Measurements from ENCODE around the gene USF3.

USF3 gene

DNA sequence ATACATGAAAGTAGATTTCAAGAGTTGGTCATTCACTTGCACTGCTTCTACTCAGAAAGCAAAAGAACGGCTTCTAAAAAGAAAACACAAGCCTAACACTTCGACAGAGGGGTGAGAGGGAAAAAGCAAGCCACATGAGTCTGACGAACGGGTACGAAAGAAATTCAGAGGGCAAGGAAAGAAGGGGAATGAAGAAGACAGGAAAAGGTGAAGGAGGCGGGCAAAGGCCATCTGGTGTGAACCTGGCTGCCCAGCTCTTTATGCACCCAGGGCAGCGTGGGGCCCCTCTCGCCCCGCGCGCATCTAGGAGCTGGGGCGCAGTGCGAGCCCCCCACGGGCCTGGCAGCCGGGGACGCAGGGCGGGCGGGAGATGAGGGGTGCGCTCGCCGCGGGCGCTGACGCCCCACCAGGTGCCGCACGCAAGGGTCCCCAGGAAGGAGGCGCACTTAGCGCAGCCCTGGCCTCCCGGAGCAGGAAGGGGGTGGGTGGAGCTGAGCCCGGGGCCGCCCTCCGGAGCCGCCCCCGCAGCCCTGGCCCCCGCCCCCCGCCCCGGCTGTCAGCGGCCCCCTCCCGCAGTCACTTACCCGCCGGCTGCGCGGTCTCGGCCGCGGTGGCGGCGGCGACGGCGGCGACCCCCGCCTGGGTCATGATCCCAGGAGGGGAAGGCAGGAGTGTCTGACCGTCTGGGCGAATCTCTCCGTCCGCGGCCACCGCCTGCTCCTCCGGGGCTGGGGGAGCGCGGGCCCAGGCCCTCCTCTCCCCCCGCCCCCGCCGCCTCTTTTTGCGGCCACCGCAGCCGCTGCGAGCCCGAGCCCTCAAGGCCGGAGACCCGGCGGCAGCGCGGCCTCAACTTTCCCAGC, at the start of gene USF3:
Gene USF3, minus strand, starts transcription at position 857 of the 860 bp plus-strand sequence. CDS start 21,764 bp downstream, outside the sequence.
- no peaks in the 10 kb centered on the region for H3K27me3 ChIP-seq (ENCODE audit: control insufficient read depth in 1 of 2, insufficient read depth in 2 of 2, low read length in 2 of 2)
- H3K36me3 ChIP-seq (ENCODE audit: insufficient read depth, low read length) = no peaks in the 10 kb centered on the region
- H3K27ac ChIP-seq (ENCODE audit: low read depth, low read length) = peak within 1 kb of the TSS; percentile 84
- peaks cover 29% of the 10 kb centered on the region for H3K4me1 ChIP-seq (ENCODE audit: insufficient read depth, low read length)
- H3K9me3 ChIP-seq (ENCODE audit: low read length) = no peaks in the 10 kb centered on the region
- H3K4me3 ChIP-seq (ENCODE audit: low read depth in 1 of 2, low read length in 2 of 2) = peak within 1 kb of the TSS; percentile 63 to 99
- peak within 1 kb of the TSS; percentile 92 for H3K9ac ChIP-seq (ENCODE audit: low read length)

- H3K36me3 ChIP-seq (ENCODE audit: insufficient read depth, low read length) = no peaks in the 10 kb centered on the region
- peak within 1 kb of the TSS; percentile 97 for H3K27ac ChIP-seq (ENCODE audit: low read depth, low read length)
- H3K27me3 ChIP-seq (ENCODE audit: control insufficient read depth in 1 of 2, insufficient read depth in 2 of 2, low read length in 2 of 2) = no peaks in the 10 kb centered on the region
- no peaks in the 10 kb centered on the region for H3K9me3 ChIP-seq (ENCODE audit: low read length)
- peak within 1 kb of the TSS; percentile 87 to 99 for H3K4me3 ChIP-seq (ENCODE audit: low read depth in 1 of 2, low read length in 2 of 2)
- H3K4me1 ChIP-seq (ENCODE audit: insufficient read depth, low read length) = peaks cover 53% of the 10 kb centered on the region
- H3K9ac ChIP-seq (ENCODE audit: low read length) = peak within 1 kb of the TSS; percentile 98
Observed at GRCh38 chr3:113745756-113746547, 49.5 kb upstream of the USF3 start, which contains the start of gene NAA50. TSS of gene NAA50 (minus strand) at chr3:113746249. CDS start at chr3:113745949, 300 bp downstream.

DNA sequence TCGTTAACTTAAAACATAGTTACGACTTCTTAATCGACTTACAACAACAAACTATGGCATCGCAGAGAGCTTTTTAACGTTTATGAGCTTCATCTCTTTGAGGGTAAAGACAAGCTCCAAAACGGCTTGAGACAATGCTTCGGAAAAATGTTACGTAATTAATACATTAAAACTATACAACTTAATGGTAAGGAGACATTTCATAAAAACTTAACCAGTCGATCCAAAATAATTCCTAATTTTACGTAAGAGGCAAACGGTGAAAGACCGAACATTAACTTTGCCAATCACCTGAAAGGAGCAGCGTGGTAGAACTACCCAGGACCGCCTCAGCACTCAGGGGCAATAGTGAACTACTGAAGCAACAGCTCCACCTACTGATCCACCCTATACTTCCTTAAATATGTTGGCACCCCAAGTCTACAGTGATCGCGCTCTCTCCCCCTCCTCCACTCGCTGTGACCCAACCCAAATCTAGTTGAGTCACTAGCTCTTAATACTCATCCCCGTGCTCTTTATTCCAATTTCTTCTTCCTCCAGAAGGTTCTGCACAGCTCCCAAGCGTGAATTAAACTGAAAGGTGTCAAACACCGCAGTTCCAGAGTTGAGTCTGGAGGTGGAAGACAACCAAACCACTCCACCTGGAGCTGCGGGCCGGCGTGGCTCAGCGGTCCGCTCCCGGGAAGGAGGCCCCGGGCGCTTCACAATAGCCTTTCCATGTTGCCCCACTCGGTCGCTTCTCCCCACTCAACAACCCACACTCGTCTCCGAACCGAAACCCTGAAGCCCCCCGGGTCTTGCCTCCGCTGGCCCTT, 48.7 kb upstream of the USF3 start:
- Histone ChIP-seq H3K4me3 (ENCODE audit: low read depth in 1 of 2, low read length in 2 of 2) (peak overlapping the region; percentile 87 to 96), H3K9me3 (ENCODE audit: low read length) (no peaks in the 10 kb centered on the region), H3K9ac (ENCODE audit: low read length) (peak overlapping the region; percentile 98), H3K36me3 (ENCODE audit: insufficient read depth, low read length) (no peaks in the 10 kb centered on the region), H3K27me3 (ENCODE audit: control insufficient read depth in 1 of 2, insufficient read depth in 2 of 2, low read length in 2 of 2) (no peaks in the 10 kb centered on the region), H3K4me1 (ENCODE audit: insufficient read depth, low read length) (peaks cover 56% of the 10 kb centered on the region), H3K27ac (ENCODE audit: low read depth, low read length) (peak overlapping the region; percentile 97)

- no peak overlapping the region for H3K27ac ChIP-seq (ENCODE audit: low read depth, low read length)
- peaks cover 55% of the 10 kb centered on the region for H3K4me1 ChIP-seq (ENCODE audit: insufficient read depth, low read length)
- no peaks in the 10 kb centered on the region for H3K9me3 ChIP-seq (ENCODE audit: low read length)
- no peak overlapping the region for H3K9ac ChIP-seq (ENCODE audit: low read length)
- H3K27me3 ChIP-seq (ENCODE audit: control insufficient read depth in 1 of 2, insufficient read depth in 2 of 2, low read length in 2 of 2) = no peaks in the 10 kb centered on the region
- H3K36me3 ChIP-seq (ENCODE audit: insufficient read depth, low read length) = no peaks in the 10 kb centered on the region
- no peak overlapping the region for H3K4me3 ChIP-seq (ENCODE audit: low read depth in 1 of 2, low read length in 2 of 2)
Observed at GRCh38 chr3:113743006-113743630, 46.7 kb upstream of the USF3 start.

DNA sequence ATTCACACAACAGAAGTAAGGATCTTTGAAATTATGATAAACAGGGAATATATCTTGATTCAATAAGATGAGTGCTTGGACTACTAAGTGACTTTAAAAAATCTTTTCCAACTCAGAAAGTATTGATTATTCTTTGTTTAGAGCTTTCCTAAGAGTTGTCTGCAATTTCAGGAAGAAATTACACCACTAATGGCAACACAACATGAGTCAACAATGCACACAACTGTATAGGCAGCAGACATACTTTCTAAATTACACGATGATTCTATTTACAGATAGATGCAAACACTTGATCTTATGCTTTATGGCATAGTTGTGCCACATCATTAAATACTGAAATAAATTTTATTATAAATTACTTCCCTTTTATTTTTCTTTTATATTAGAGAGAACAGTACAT, 45.2 kb upstream of the USF3 start:
- Histone ChIP-seq H3K27ac (ENCODE audit: low read depth, low read length) (no peak overlapping the region), H3K9ac (ENCODE audit: low read length) (no peak overlapping the region), H3K9me3 (ENCODE audit: low read length) (no peaks in the 10 kb centered on the region), H3K27me3 (ENCODE audit: control insufficient read depth in 1 of 2, insufficient read depth in 2 of 2, low read length in 2 of 2) (no peaks in the 10 kb centered on the region), H3K4me1 (ENCODE audit: insufficient read depth, low read length) (peaks cover 57% of the 10 kb centered on the region), H3K4me3 (ENCODE audit: low read depth in 1 of 2, low read length in 2 of 2) (no peak overlapping the region), H3K36me3 (ENCODE audit: insufficient read depth, low read length) (no peaks in the 10 kb centered on the region)

DNA sequence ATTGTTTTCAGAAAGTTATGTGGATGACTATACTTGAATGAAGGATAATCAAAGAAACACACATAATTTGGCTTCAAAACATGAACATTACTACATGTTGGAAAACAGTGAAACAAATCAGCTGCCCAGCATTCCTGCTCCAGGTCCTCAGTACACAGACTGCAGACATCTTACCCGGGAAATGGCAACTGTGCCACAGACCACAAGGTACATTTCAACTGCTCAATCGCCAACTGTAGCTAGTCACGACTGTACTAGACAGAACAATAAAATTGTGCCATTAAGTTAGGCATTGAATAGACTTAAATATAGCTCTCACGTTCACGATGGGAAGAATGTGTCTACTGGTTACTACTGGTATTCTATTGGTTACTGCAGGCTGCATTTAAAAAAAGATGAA, 44.6 kb upstream of the USF3 start:
- no peak overlapping the region for H3K27ac ChIP-seq (ENCODE audit: low read depth, low read length)
- H3K9ac ChIP-seq (ENCODE audit: low read length) = no peak overlapping the region
- peaks cover 62% of the 10 kb centered on the region for H3K4me1 ChIP-seq (ENCODE audit: insufficient read depth, low read length)
- no peak overlapping the region for H3K4me3 ChIP-seq (ENCODE audit: low read depth in 1 of 2, low read length in 2 of 2)
- no peaks in the 10 kb centered on the region for H3K9me3 ChIP-seq (ENCODE audit: low read length)
- no peaks in the 10 kb centered on the region for H3K36me3 ChIP-seq (ENCODE audit: insufficient read depth, low read length)
- H3K27me3 ChIP-seq (ENCODE audit: control insufficient read depth in 1 of 2, insufficient read depth in 2 of 2, low read length in 2 of 2) = no peaks in the 10 kb centered on the region

- Histone ChIP-seq H3K4me1 (ENCODE audit: insufficient read depth, low read length) (peaks cover 42% of the 10 kb centered on the region), H3K9me3 (ENCODE audit: low read length) (no peaks in the 10 kb centered on the region), H3K9ac (ENCODE audit: low read length) (peak overlapping the region; percentile 25), H3K36me3 (ENCODE audit: insufficient read depth, low read length) (no peaks in the 10 kb centered on the region), H3K27ac (ENCODE audit: low read depth, low read length) (no peak overlapping the region), H3K4me3 (ENCODE audit: low read depth in 1 of 2, low read length in 2 of 2) (peak overlapping the region; percentile 2 to 10), H3K27me3 (ENCODE audit: control insufficient read depth in 1 of 2, insufficient read depth in 2 of 2, low read length in 2 of 2) (no peaks in the 10 kb centered on the region)
Observed at GRCh38 chr3:113736548-113737089, 40.2 kb upstream of the USF3 start.

DNA sequence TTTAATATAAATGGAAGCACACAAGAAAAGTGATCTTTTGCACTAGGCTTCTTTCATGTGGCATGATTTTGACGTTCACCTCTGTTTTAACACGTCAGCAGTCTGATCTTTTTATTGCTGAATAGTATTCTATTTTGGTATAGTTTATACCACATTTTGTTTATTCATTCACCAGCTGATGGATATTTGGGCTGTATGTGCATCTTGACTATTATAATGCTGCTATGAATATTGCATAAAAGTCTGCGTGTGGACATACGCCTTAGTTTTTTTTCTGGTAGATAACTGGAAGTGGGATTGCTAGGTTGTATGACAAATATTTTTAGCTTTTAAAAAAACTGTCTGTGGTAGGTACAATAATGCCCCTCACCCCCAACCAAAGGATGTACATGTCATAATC, 35.3 kb upstream of the USF3 start:
- Histone ChIP-seq H3K9ac (ENCODE audit: low read length) (no peak overlapping the region), H3K4me1 (ENCODE audit: insufficient read depth, low read length) (peaks cover 14% of the 10 kb centered on the region)

GRCh38 chr3:113730550-113730949, 34.1 kb upstream of the USF3 start:
- Histone ChIP-seq H3K27me3 (ENCODE audit: control insufficient read depth in 1 of 2, insufficient read depth in 2 of 2, low read length in 2 of 2) (no peaks in the 10 kb centered on the region), H3K27ac (ENCODE audit: low read depth, low read length) (no peak overlapping the region), H3K36me3 (ENCODE audit: insufficient read depth, low read length) (no peaks in the 10 kb centered on the region), H3K4me1 (ENCODE audit: insufficient read depth, low read length) (peaks cover 8% of the 10 kb centered on the region), H3K9ac (ENCODE audit: low read length) (no peak overlapping the region), H3K4me3 (ENCODE audit: low read depth in 1 of 2, low read length in 2 of 2) (no peak overlapping the region), H3K9me3 (ENCODE audit: low read length) (no peaks in the 10 kb centered on the region)

More for the DNA sequence above, 35.3 kb upstream of the USF3 start:
- no peaks in the 10 kb centered on the region for H3K9me3 ChIP-seq (ENCODE audit: low read length)
- no peaks in the 10 kb centered on the region for H3K27me3 ChIP-seq (ENCODE audit: control insufficient read depth in 1 of 2, insufficient read depth in 2 of 2, low read length in 2 of 2)
- no peaks in the 10 kb centered on the region for H3K36me3 ChIP-seq (ENCODE audit: insufficient read depth, low read length)
- H3K4me3 ChIP-seq (ENCODE audit: low read depth in 1 of 2, low read length in 2 of 2) = no peak overlapping the region
- no peak overlapping the region for H3K27ac ChIP-seq (ENCODE audit: low read depth, low read length)

GRCh38 chr3:113728661-113729060, 32.2 kb upstream of the USF3 start:
- Histone ChIP-seq H3K4me3 (ENCODE audit: low read depth in 1 of 2, low read length in 2 of 2) (no peak overlapping the region), H3K9me3 (ENCODE audit: low read length) (no peaks in the 10 kb centered on the region), H3K27me3 (ENCODE audit: control insufficient read depth in 1 of 2, insufficient read depth in 2 of 2, low read length in 2 of 2) (no peaks in the 10 kb centered on the region), H3K9ac (ENCODE audit: low read length) (no peak overlapping the region), H3K36me3 (ENCODE audit: insufficient read depth, low read length) (no peaks in the 10 kb centered on the region), H3K4me1 (ENCODE audit: insufficient read depth, low read length) (peaks cover 8% of the 10 kb centered on the region), H3K27ac (ENCODE audit: low read depth, low read length) (no peak overlapping the region)

All from muscle layer of colon (tissue), 2 donors.